GM12801 (cell line): ENCODE results near the gene GRIA4.

Source experiments
- TF ChIP-seq, protein P1 (sequence below): IDR thresholded peaks from one replicate; pipeline ENCODE4 v1.5.1; 2011; ENCODE audit warnings: control low read depth; ENCODE audit not compliant: insufficient read length; ENCODE audit errors: extremely low read depth

GRIA4 gene

DNA sequence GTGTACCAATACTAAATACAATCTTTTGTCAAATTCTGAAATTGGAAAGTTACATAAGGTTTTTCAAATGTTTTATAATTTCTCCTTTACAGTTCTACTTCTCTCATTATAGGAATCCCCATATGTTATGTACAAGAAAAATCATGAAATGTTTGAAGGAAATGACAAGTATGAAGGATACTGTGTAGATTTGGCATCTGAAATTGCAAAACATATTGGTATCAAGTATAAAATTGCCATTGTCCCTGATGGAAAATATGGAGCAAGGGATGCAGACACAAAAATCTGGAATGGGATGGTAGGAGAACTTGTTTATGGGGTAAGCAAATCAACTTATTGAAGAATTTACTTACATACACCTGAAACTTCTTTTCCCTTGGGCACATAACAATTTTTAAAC, 308.7 kb downstream of the GRIA4 start:
- TF ChIP-seq, protein P1, sequence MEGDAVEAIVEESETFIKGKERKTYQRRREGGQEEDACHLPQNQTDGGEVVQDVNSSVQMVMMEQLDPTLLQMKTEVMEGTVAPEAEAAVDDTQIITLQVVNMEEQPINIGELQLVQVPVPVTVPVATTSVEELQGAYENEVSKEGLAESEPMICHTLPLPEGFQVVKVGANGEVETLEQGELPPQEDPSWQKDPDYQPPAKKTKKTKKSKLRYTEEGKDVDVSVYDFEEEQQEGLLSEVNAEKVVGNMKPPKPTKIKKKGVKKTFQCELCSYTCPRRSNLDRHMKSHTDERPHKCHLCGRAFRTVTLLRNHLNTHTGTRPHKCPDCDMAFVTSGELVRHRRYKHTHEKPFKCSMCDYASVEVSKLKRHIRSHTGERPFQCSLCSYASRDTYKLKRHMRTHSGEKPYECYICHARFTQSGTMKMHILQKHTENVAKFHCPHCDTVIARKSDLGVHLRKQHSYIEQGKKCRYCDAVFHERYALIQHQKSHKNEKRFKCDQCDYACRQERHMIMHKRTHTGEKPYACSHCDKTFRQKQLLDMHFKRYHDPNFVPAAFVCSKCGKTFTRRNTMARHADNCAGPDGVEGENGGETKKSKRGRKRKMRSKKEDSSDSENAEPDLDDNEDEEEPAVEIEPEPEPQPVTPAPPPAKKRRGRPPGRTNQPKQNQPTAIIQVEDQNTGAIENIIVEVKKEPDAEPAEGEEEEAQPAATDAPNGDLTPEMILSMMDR, result no peak

DNA sequence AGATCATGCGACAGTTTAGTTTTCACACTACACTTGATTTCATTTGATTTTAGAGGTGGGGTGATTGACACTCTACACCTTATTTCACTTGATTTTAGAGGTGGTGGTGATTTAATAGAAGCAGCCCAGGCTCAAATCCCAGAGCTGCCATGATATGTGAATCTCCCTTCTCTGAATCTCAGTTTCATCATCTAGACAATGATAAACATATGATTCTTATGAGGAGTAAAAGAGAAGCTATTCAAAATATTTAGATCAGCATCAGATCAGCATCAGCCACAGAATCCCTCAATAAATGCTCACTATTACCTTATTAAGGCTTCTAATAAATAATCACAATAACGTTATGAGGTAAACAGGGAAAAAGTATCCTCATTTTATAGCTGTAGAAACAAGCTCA, 313.4 kb downstream of the GRIA4 start:
- TF ChIP-seq, protein P1, result no peak

DNA sequence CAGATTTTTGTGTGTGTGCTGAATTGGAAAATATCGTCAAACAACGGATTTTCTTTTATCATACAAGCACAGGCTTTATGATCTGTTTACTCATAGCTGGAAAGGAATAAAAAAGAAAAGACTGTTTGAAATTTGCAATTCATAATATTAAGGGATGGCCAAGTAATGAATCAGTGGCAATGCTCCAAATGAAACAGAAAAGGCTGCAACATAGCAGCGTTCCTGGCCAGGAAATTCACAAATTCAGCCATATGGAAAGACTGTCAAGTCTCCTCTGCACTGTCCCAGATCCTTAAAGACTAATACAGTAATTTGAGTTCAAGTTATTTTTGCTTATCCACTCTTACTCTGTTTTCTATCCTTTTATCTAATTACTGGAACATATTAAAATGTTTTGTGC, 313.9 kb downstream of the GRIA4 start:
- TF ChIP-seq, protein P1, result no peak

DNA sequence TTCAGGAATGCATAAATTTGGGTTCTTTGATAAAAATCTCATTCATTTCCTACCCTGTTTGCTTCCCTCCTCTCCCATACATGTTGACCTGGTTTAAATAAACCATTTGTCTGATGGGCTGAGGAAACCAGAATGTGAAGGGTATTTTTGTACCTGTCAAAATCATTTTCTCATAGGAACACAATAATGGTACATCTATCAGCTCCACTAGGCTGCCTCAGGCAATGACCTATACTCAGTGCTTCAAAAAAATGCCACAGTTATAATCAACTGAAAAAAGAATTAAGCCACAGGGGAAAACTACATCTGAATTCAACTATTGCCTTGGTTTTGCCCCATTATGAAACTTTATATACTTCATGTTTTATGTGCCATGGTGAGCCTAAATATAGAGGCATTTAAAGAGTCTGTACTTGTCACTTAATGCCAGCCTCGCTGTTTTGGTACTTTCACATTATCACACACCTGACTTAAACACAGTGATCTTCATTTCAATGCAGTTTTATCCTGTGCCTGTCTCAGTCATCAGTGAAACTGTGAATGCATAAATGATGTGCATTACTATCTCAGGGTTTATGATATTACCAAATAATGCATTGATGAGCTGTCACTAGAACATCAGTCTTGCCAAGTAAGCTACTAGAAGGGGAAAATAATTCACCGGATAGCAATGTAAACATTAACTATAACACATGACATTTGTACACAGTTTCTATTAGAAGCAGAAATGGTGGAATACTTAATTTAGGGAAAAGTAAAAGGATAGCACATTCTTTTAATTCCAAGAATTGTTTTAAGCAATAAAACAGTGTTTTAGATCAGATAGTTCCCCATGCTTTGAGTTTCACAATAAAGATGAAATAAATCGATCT, 319.4 kb downstream of the GRIA4 start:
- TF ChIP-seq, protein P1, result no peak

DNA sequence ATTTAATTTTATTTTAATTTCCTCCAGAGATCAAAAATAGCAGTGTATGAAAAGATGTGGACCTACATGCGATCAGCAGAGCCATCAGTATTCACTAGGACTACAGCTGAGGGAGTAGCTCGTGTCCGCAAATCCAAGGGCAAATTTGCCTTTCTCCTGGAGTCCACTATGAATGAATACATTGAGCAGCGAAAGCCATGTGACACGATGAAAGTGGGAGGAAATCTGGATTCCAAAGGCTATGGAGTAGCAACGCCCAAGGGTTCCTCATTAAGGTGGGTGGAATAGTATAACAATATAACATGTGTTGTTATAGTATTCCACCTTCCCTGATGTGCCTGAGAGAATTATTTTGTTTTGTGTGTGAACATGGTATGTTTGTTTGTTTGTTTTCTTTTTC, 323.8 kb downstream of the GRIA4 start:
- TF ChIP-seq, protein P1, result no peak

DNA sequence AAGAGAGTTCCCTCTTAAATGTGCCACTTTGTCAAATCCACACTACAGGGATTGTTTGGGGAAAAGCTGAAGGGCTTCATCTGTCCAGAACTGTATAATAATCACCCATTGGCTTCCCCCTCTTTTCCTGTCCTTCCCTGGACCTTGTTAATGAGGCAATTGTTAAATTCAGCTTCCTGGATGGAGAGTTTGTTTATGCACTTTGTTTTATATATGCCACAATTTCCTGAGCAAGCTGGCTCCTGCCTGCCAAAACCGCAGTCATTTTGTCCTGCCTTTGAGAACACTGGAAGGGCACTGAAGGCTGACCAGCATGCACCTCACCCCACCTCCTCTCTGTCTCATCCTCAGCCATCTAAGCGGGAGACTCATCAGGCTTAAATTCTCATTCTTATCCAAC, 325.9 kb downstream of the GRIA4 start:
- TF ChIP-seq, protein P1, result no peak

DNA sequence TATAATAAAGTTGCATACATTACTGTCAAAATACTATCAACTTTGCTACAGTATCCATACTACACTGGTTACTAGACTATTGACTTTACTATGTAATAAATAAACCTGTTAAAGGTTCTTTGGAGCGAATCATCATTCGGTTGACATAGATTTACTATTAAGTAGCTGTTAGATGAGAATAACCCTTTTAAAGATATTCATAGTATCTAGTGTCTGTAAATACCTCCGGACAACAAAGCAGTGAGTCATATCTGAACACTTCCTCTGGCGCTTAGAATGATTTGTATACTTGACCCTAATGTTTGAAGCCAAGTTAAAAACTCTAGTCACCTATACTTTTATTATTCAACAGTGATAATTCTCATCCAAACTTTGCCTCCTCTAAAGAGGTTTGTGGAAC, 327.5 kb downstream of the GRIA4 start:
- TF ChIP-seq, protein P1, result no peak
